Stimulated activated CD4-positive, alpha-beta T cell treated with anti-CD3 and anti-CD28 coated beads, Interleukin-15, amount 100 ng/mL, for 1 hour (primary cell): Measurements from ENCODE around the gene MOK.
"Not testable (repeated sequence)": the region's sequence is repeated elsewhere in the genome, so short reads cannot be mapped to it uniquely, and the experiment has no call there.

Source experiments
- DNase-seq, 2 donors: peaks; one replicate each; pipeline ENCODE4 v3.0.0-alpha.2; 2020; ENCODE audit warnings: low read depth in 1 of 2, low spot score in 1 of 2

MOK gene

DNA sequence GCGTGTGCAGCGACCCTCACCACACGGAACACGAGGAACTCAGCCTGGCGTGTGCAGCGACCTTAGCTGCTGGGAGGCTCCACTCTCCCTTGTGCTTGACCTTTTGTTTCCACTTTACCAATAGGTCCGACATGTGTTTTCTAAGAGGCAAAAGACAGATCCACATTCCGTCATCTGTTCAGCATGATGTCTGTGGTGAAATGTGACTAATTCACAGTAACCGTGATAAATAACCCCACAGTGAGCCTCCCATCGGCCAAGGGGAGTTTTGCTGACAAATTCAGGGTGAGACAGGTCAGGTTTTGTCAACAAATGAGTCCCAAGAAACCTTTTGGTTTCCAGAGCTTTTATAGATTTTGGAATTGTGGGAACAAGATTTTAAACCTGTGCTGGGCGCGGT lies 55.9 kb downstream of the MOK start:
- no peak for DNase-seq

DNA sequence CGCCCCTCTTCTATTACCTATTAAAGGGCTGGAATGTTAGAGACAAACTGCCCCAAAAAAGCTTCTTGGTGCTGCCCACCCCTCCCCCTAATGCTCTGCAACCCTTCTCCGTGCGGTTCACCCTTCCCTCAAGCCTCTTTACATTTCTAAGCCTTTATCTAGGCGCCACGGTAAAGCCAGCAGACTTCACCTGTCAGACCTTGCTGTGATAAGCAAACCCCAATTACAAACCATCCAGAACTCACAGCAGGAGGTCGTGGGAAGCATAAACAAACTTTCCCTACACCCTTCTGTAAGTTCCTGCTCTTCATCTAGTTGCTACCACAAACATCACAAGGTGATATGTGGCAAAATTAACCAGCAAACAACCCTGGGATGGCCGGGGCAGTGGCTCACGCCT lies 56.8 kb downstream of the MOK start:
- no peak for DNase-seq

DNA sequence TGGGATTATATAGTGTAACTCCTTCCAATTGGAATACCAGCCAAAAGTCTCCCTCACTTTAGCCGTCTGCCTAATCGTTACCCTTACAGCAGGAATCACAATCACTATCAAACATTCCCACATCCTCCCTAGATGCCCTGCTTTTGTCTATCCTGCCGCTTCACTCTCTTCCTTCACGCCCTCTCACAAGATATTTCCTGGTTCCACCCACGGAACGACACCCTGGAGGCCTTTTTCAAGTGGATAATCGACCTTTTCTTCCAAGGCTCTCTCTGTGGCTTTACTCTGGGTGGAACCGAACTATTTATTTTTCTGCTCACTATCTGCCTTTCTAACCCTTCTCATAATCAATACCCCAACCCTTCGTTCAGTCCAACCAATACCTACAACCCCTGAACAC lies 58.9 kb downstream of the MOK start:
- DNase-seq, result no peak

DNA sequence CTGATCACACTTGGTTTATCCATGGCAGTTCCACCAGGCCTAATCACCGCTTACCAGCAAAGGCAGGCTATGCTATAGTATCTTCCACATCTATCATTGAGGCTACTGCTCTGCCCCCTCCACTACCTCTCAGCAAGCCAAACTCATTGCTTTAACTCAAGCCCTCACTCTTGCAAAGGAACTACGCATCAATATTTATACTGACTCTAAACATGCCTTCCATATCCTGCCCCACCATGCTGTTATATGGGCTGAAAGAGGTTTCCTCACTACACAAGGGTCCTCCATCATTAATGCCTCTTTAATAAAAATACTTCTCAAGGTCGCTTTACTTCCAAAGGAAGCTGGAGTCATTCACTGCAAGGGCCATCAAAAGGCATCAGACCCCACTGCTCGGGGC lies 61.2 kb downstream of the MOK start:
- not testable (repeated sequence) for DNase-seq

DNA sequence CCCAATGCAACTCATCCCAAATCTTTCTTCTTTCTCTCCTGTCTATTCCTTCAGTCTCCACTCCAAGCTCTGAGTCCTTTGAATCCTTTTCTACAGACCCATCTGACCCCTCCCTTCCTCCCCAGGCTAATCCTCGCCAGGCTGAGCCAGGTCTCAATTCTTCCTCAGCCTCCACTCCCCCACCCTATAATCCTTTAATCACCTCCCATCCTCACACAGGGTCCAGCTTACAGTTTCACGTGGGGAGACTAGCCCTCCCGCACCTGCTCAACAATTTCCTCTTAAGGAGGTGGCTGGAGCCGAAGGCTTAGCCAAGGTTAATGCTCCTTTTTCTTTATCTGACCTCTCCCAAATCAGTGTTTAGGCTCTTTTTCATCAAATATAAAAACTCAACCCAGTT lies 63.8 kb downstream of the MOK start:
- DNase-seq, result no peak

DNA sequence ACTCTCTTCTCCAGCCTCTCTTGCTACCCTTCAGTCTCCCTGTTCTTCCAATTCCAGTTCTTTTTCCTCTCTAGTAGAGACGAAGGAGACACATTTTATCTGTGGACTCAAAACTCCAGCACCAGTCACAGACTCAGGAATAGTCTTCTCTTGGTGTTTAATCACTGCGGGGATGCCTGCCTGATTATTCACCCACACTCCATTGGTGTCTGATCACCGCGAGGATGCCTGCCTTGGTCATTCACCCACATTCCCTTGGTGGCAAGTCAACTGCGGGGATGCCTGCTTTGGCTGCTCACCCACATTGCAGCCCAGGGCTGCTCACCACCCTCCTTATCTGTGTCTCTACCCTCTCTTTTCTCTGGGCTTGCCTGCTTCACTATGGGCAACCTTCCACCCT lies 64.5 kb downstream of the MOK start:
- DNase-seq, result not testable (repeated sequence)

DNA sequence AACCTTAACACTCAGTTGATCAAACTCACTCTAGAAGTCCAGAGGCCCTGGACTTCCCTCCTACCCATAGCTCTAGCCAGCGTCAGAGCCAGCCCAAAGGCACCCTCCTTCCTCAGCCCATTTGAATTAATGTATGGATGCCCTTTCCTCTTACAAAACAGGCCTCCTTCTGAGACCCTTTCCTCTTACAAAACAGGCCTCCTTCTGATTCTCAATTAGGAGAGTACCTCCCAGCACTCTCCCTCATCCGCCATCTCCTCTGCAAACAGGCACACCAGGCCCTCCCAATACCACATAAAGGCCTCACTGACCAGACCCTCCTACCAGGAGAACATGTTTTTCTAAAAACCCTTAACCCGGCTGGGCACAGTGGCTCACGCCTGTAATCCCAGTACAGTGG lies 65.7 kb downstream of the MOK start:
- no peak for DNase-seq

DNA sequence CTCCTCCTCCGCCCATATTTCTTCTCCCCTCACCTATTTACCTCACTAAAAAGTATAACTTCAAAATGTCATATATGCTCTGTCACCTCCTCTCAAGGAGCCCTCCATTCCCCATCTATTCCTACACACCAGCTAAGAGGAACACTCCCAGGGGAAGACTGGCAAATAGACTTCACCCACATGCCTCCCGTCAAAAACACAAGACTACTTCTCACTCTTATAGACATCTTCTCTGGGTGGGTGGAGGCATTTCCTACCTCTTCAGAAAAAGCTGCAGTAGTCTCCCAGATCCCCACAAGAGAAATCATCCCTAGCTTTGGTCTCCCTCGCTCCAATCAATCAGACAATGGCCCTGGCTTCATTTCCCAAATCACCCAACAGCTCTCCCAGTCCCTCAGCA lies 66.2 kb downstream of the MOK start:
- no peak for DNase-seq

DNA sequence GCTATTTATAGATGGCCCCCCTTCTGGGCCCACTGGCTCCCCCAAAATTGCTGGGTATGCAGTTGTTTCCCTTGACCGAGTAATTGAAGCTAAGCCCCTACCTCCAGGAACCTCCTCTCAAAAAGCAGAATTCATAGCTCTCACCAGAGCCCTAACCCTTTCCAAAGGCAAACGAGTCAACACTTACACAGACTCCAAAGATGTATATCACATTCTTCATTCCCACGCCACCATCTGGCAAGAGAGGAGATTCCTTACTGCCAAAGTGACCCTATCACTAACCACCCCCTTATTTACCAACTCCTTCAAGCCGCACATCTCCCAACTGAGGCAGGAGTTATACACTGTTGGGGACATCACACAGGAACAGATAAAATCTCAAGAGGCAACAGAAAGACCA lies 66.8 kb downstream of the MOK start:
- DNase-seq, result no peak

DNA sequence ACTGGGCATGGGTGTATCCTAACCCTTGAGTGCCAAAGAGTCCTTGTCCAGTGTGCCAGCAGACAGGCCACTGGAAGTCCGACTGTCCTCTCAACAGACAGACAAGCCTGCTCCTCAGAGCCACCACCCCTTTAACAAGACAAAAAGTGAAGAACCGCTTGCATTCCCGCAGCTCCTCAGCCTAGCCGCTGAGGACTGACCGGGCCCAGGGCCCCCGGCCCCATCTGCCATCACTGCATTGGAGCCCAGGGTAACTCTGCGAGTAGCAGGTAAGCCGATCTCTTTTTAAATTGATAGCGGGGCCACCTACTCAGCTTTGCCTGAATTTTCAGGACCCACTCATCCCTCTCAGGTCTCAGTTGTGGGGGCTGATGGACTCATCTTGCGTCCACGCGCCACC lies 68.9 kb downstream of the MOK start:
- no peak for DNase-seq

DNA sequence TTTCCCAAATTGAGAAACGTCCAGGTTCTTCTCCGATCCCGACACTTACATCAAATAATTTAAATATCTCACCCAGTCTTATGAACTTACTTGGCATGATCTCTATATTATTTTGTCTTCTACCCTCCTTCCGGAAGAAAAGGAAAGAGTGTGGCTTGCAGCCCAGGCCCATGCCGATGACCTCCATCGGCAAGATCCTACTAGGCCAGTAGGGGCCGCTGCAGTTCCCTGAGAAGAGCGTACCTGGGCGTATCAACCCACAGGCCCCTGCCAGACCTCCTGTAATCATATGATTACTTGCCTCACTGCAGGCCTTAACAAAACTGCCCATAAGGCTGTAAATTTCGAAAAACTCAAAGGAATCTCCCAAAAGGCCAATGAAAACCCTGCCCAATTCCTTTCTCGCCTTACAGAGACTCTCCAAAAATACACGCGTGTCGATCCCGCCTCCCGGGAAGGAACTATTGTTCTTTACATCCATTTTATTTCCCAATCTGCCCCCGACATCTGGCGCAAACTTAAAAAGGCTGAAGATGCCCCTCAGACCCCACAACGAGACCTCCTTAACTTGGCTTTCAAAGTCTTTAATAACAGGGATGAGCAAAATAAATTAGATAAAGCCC lies 69.6 kb downstream of the MOK start:
- peak; percentile 45 to 64 for DNase-seq

DNA sequence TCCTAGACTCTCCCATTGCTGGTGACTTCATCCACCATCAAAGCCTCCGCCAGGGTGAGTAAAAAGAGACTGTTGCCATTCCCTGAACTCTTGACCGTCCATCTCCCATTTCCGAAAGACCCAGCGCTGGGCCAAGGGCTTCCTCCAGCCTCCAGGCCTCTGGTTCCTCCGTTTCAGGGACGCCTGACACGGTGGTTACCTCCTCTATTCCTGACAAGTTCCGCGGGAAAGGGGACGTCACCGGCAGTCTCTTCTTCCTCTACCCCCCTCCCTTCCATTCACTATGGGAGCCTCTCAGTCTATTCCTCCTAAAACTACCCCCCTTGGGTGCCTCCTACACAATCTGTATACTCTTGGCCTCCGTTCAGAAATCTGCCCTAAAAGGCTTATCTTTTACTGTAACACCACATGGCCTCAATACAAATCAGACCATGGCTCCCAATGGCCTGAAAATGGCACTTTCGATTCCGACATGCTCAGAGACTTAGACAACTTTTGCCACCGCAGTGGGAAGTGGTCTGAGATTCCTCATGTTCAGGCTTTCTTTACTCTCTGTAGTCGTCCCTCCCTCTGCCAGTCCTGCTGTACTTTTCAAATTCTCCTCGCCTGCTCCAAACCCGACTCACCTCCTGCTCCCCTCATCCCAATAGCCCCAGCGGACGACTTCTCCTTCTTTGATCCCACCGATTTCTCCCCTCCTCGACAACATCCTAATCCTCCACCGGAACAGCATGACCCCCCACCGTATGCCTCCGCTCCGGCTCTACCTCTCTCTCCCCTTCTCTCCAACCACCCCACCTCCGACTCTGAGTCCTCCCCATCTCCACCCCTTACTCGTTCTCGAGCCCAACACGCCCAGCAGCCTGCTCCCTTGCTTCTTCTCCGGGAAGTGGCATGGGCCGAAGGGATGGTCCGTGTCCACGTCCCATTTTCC lies 70.4 kb downstream of the MOK start:
- DNase-seq, result no peak

DNA sequence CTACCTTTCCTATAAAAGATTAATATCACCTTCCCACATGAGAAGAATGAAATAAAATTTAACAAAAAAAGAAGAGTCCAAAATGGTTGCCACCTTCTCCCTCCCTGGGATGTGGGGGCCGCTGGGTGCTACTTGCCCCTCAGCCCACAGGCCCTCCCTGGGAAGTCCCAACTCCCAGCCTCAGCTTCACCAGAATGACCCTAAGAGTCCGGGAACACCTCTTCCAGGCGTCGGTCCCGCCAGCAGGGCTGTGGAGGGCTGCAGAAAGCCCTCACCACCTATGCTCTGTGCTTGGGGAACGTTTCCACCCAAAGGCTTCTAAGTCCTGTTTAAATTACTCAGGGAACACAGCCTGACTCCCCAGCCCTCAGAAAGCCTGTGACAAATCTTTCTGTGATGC lies 71.9 kb downstream of the MOK start:
- DNase-seq, result no peak

DNA sequence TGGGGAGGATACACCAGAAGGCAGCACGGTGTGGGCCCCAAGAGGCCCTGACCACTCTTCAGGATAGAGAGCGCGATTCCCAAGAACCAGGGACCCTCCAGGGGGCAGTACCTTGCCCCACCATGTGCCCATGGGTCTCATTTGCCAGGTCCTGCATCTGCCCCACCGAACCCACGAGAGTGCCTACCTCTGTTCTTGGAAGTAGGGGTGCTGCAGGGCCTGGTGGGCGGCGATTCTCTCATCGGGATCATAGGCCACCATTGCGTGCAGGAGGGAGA lies 72.7 kb downstream of the MOK start:
- DNase-seq, result no peak

DNA sequence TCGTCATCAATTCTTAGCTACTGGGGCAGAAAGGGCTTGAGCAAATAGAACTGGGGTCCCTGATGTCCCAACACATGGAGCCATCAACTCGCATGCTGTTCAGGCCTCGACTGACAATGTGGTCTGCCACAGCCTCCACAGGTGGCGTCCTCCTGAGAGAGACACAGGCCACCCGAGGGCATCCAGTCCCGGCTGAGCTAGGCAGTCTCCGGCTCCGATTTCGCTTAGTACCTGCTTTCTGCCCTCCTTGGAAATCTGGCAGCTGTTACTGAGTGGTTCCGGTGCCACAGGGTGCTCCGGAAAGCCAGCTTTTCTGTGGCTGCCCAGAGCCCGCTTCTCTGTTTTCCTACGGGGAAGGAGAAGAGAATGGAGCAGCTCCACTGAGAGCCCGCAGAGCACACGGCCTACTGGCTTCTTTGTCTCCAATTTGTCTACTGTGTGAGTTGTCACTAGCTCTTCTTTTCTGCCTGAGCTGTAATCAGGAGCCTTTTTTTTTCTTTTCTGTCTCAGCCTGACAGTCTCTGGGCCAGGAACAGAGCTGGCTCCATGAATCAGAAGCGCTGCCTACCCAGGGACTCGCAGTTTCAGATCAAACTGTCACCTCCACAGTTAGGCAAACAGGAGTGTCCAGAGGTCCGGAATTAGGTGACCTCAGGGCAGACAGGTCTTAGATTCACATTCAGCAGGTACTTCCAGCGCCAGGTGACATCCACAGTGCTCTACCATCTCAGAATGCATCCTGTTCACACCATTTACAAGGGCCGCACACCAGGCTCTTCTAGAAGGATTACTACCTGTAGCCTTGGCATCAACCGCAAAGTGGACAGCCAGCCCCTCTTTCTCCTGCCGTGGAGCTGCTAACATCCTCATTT lies 73.3 kb downstream of the MOK start:
- DNase-seq, result no peak

DNA sequence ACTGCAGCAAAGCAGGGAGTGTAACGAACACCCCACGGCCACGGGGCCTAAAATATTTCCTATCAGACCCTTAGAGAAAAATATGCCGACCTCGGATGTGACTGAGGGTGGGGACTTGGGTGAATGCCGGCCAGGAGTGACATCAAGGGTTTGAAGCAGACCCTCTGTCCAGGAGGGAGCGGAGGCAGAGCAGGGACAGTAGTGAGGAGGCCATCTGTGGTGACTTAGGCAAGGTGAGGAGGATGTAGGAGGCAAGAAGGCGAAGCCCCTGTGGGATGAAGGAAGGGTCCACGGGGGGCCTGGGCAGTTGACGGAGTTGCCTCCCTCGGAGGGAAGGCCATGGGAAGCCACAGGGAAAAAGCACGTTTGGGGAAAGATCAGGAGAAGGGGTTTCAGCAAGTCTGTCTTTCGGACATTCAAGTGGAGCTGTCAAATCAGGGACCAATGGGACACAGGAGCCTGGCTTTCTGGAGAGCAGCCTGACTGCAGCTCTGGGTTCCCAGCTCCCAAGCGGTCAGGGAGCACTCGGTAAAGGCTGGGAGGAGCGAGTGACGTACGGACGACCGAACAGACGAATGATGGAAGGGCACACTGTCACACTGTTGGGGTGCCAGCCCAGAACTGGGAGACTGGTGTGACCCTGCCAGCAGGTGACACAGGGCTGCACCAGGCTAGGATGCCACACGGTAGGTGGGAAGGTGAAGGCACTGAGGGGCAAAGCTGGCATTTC lies 74.3 kb downstream of the MOK start:
- no peak for DNase-seq

DNA sequence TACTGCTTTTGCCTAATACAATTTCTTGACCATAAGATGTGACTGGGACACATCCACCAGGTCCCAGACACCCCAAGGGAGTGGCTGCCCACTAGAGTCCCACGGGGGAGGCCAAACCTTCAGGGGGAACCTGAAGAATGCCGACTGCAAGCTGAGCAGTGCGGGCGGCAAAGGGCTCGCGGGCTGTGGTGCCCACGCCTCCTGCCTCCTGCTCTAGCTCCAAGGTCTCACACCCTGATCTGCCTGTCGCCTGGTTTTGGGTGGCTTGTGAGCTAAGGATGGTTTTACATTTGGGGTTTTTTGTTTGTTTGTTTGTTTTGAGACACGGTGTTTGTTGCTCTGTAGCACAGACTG lies 75.2 kb downstream of the MOK start:
- DNase-seq, result no peak

DNA sequence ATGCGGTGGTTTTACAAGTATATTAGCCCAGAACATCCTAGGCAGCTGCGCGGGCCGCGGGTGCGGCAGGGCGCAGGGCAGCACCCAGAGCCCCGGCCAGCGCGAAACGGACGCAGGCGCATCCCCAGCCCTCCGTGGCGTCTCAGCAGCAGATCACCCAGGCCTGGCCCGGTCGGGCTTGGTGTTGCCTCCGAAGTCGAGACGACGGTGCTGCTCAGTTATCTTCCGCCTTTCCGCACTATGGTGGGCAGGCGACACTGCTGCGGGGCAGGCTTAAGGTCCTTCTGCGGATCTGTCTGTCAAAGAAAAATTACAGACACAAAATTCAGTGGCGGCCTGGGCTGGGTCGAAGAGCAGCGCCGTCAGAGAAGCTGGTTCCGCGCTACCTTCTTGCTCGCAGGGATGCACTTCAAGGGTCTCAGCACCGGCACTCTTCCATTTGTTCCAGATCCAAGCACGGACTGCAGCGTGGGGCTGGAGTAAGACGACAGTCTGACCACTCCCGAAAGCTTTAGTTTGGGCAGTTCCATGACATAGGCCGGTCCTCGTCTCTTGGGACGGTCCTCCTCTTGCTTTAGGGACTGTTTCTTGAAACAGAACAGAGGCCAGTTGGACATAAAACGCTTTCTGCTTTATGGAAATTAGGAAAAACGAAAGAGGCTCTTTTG lies 75.8 kb downstream of the MOK start:
- DNase-seq, result no peak

DNA sequence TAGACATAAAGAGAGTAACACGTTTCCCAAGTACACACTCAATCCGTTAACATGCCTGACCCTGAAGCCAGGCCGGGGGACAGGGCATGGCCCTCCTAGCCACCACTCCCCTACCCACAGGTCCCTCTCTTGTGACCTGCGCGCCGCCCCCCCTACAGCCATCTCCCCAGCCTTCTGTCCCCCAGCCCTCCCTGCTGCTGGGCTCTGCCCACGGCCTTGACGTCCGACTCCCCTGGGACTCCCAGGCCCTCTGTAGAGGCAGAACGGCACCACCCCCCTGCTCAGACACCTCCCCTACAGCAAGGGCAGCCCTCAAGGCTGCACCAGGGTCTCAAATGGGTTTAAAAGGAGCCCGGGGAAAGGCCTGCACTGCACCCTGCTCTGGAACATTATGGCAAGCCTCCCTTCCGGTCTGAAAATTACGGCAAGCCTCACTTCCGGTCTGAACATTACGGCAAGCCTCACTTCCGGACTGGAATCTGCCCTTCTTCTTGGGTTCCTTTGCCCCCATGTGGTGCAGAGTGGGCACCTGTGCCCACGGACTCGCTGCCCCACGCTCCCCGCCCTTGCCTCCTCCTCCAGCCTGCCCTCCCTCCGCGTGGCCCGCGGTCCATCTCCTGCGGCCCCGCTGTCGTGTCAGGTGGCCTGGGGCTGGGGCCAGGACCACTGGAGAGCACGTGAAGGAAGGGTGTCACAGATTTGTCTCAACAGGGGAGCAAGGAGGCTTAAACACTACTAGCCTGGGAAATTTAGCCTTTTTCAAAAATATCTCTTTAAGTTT lies 77.6 kb downstream of the MOK start:
- DNase-seq, result no peak
